GM10248 (cell line): ENCODE results near the gene MPST.

Experiments used
- CTCF ChIA-PET: fragments of 300-600 bp; sonication (Branson Sonifier 250); formaldehyde crosslinking; extraction: SDS; loops from one replicate; lab custom pipeline; 2021; ENCODE audit warnings: antibody characterized with exemption; lab: Yijun Ruan, JAX
- POLR2A ChIA-PET: fragments of 350-650 bp; sonication (Branson Sonifier 250); formaldehyde crosslinking; extraction: SDS; loops from one replicate; lab custom pipeline; 2020; ENCODE audit warnings: antibody characterized with exemption; lab: Yijun Ruan, JAX
- DNase-seq: peaks from one replicate; pipeline ENCODE4 v3.0.0; 2012; ENCODE audit errors: extremely low spot score
- CTCF ChIP-seq: IDR thresholded peaks from 2 replicates; pipeline ENCODE4 v1.5.1; 2012; ENCODE audit warnings: mild to moderate bottlenecking, low read depth; ENCODE audit errors: extremely low read depth, missing control alignments, control extremely low read depth

The MPST gene

GRCh38 chr22:37050913-37051312 is 31.4 kb downstream of the MPST start:
- no peak for TF ChIP-seq CTCF
- no peak for DNase-seq
- ChIA-PET POLR2A (interaction anchor here (0.6 kb wide), 1 partner anchor 275 kb away, joined by 3 read pairs; the partner anchor contains the start of gene IFT27), CTCF (interaction anchor here (1.1 to 2.3 kb wide), 3 partner anchors 26 to 149 kb away, joined by 3 to 8 read pairs (median 4); partner anchors contain the start of genes MPST and TST)

GRCh38 chr22:37051391-37052385 is 32.1 kb downstream of the MPST start, which contains the start of gene KCTD17:
KCTD17 (plus strand) TSS chr22:37051742; CDS start chr22:37051761, 19 bp downstream.
- ChIA-PET POLR2A (no interaction called here), CTCF (interaction anchor here (1.1 to 2.3 kb wide), 3 partner anchors 25 to 148 kb away, joined by 3 to 8 read pairs (median 4); partner anchors contain the start of genes MPST and TST)
- peak; percentile 96 for DNase-seq
- TF ChIP-seq CTCF, result no peak

DNA sequence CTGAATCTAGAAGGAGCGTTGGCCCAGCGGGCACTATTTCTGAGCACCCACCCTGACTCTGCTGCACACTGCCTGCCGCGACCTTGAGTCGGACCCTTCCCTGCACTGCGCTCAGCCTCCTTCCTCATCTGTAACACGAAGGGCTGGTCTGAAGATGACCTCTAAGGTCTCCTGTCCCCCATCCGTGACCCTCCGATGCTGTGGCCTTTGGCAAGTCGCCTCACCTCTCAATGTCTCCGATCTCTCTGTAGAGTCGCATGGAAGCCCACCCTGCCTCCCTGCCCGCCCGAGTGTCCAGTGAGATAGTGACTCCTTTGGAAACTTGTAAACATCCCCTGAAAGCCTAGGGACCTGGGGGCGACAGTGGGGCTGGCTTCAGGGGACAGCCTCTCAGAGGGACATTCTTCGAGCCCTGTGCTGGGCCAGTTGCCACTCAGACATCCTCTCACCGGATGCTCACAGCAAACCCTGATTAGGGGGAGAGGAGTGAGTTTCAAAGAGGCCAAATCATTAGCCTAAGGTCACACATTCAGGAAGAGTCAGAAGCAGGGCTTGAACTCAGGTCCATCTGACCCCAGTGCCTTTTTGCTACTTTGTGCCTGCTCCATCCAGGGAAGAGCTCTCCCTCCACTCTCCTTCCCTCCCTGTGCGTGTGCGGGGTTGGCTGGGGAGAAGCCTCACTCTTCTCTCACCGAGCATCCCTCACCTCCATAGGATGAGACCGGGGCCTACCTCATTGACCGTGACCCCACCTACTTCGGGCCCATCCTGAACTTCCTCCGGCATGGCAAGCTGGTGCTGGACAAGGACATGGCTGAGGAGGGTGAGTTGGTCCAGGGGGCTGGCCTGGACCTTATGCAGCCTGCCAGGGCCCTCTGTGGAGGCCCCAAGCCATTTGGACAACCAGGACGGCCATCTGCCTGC is 33.1 kb downstream of the MPST start:
- TF ChIP-seq CTCF, result no peak
- ChIA-PET CTCF (interaction anchor here (2.1 to 3.5 kb wide), 3 partner anchors 8 to 147 kb away, joined by 5 to 34 read pairs (median 8); no protein-coding TSS in a partner anchor), POLR2A (no interaction called here)
- no peak for DNase-seq

GRCh38 chr22:37053310-37054055 is 33.9 kb downstream of the MPST start:
- POLR2A ChIA-PET, result no interaction called here
- CTCF ChIA-PET, result interaction anchor here (1.1 to 3.5 kb wide), 3 partner anchors 9 to 206 kb away, joined by 3 to 34 read pairs (median 5); no protein-coding TSS in a partner anchor
- TF ChIP-seq CTCF, result no peak
- DNase-seq, result no peak

- ChIA-PET POLR2A (no interaction called here), CTCF (interaction anchor here (1.0 to 3.5 kb wide), 7 partner anchors 9 to 205 kb away, joined by 3 to 34 read pairs (median 4); no protein-coding TSS in a partner anchor)
- no peak for TF ChIP-seq CTCF
- DNase-seq, result no peak
Observed at GRCh38 chr22:37054056-37054395, 34.5 kb downstream of the MPST start.
